ENCODE measurements around the gene MRPS33.

GRCh38 chr7:141039376-141039775 is 24.6 kb upstream of the MRPS33 start:
- TF ChIP-seq, protein P1, sequence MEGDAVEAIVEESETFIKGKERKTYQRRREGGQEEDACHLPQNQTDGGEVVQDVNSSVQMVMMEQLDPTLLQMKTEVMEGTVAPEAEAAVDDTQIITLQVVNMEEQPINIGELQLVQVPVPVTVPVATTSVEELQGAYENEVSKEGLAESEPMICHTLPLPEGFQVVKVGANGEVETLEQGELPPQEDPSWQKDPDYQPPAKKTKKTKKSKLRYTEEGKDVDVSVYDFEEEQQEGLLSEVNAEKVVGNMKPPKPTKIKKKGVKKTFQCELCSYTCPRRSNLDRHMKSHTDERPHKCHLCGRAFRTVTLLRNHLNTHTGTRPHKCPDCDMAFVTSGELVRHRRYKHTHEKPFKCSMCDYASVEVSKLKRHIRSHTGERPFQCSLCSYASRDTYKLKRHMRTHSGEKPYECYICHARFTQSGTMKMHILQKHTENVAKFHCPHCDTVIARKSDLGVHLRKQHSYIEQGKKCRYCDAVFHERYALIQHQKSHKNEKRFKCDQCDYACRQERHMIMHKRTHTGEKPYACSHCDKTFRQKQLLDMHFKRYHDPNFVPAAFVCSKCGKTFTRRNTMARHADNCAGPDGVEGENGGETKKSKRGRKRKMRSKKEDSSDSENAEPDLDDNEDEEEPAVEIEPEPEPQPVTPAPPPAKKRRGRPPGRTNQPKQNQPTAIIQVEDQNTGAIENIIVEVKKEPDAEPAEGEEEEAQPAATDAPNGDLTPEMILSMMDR (conservative IDR thresholded peaks at IDR 0.05; ENCODE audit: low read length): no peak
- no peak for TF ChIP-seq EZH2phosphoT487 (IDR thresholded peaks at IDR 0.05; ENCODE audit: borderline replicate concordance)
